GM23338 (cell line): ENCODE data around the gene PGPEP1. TPM values are rescaled to one million over a fixed set of nuclear protein-coding genes. Genes with fewer than 3 reads are reported as not detected.

Source experiments
- ATAC-seq: fragments of 200-7000 bp; cut with Tn5 transposase; 3 replicates; pipeline ENCODE4 v1.9.1; 2020
- DNase-seq: peaks from one replicate; pipeline ENCODE4 v3.0.0-alpha.2; 2015; ENCODE audit warnings: low spot score
- H2AFZ ChIP-seq: fragments of 200-600 bp; sonication (generic); 2 replicates; pipeline ENCODE4 v1.8.0; 2016; ENCODE audit warnings: antibody characterized with exemption, mild to moderate bottlenecking, moderate library complexity
- H3F3A ChIP-seq: fragments of 200-600 bp; sonication (generic); replicated peaks from 2 replicates; pipeline ENCODE4 v1.8.0; 2017; ENCODE audit warnings: antibody characterized with exemption, mixed run types, low read depth
- H3K27ac ChIP-seq: fragments of 200-600 bp; sonication (generic); 2 replicates; pipeline ENCODE4 v1.6.1; 2016; ENCODE audit warnings: low read depth
- H3K27me3 ChIP-seq: fragments of 200-600 bp; sonication (generic); 2 replicates; pipeline ENCODE4 v1.8.0; 2016; ENCODE audit warnings: mild to moderate bottlenecking, mixed run types, moderate library complexity; ENCODE audit not compliant: insufficient read depth
- H3K36me3 ChIP-seq: fragments of 200-600 bp; sonication (generic); 2 replicates; pipeline ENCODE4 v1.8.0; 2016; ENCODE audit warnings: mild to moderate bottlenecking; ENCODE audit not compliant: insufficient read depth
- H3K4me1 ChIP-seq: fragments of 200-600 bp; sonication (generic); 2 replicates; pipeline ENCODE4 v1.8.0; 2016; ENCODE audit warnings: mild to moderate bottlenecking, moderate library complexity; ENCODE audit not compliant: insufficient read depth
- H3K4me2 ChIP-seq: fragments of 200-600 bp; sonication (generic); 2 replicates; pipeline ENCODE4 v1.7.1; 2017; ENCODE audit warnings: mixed run types
- H3K4me3 ChIP-seq: fragments of 200-600 bp; sonication (generic); 2 replicates; pipeline ENCODE4 v1.6.1; 2016; ENCODE audit warnings: mixed run types
- H3K79me2 ChIP-seq: fragments of 200-600 bp; sonication (generic); replicated peaks from 2 replicates; pipeline ENCODE4 v1.8.0; 2017; ENCODE audit warnings: mild to moderate bottlenecking; ENCODE audit not compliant: insufficient read depth
- H3K9me2 ChIP-seq: fragments of 200-600 bp; sonication (generic); 2 replicates; pipeline ENCODE4 v1.8.0; 2017; ENCODE audit not compliant: insufficient read depth
- H4K20me1 ChIP-seq: fragments of 200-600 bp; sonication (generic); replicated peaks from 2 replicates; pipeline ENCODE4 v1.8.0; 2017; ENCODE audit warnings: mild to moderate bottlenecking; ENCODE audit not compliant: insufficient read depth
- H3K27ac Mint-ChIP-seq: 2 replicates; pipeline ENCODE4 v1.8.0; 2020; ENCODE audit warnings: inconsistent platforms, mild to moderate bottlenecking, moderate library complexity, mixed read lengths
- H3K27me3 Mint-ChIP-seq: 3 replicates; pipeline ENCODE4 v1.8.0; 2022; ENCODE audit warnings: low read depth, mild to moderate bottlenecking, moderate library complexity, mixed read lengths, inconsistent platforms; ENCODE audit not compliant: insufficient read depth, poor library complexity
- H3K36me3 Mint-ChIP-seq: 3 replicates; pipeline ENCODE4 v1.8.0; 2021; ENCODE audit warnings: low read depth, mild to moderate bottlenecking, inconsistent platforms, moderate library complexity, mixed read lengths
- H3K4me1 Mint-ChIP-seq: 3 replicates; pipeline ENCODE4 v1.8.0; 2020; ENCODE audit warnings: mild to moderate bottlenecking, inconsistent platforms, mixed read lengths
- H3K4me3 Mint-ChIP-seq: 3 replicates; pipeline ENCODE4 v1.8.0; 2021; ENCODE audit warnings: moderate library complexity, mild to moderate bottlenecking, inconsistent platforms, mixed read lengths
- H3K9me3 Mint-ChIP-seq: 3 replicates; pipeline ENCODE4 v1.8.0; 2020; ENCODE audit warnings: moderate library complexity, mild to moderate bottlenecking, inconsistent platforms, mixed read lengths
- ETS1 ChIP-seq: IDR thresholded peaks from 2 replicates; pipeline ENCODE4 v1.6.1; 2016; ENCODE audit warnings: antibody characterized with exemption
- polyA plus RNA-seq: library from polyadenylated mRNA; unstranded; fragments of >200 nt; fragmentation: Nextera tagmentation; extraction: Ambion mirVana; gene quantifications from 2 replicates; pipeline ENCODE4 v1.2.1, GENCODE V29; 2016
- total RNA-seq: library from RNA; depleted of rRNA; stranded (reverse); fragments of >200 nt; shearing (Covaris generic); gene quantifications from 2 replicates; pipeline ENCODE4 v1.2.3, GENCODE V29; 2014
- TF ChIP-seq, protein P1 (sequence below), 2 experiments: fragments of 200-600 bp in 1 of 2; sonication (generic) in 1 of 2; conservative IDR thresholded peaks; 2 replicates each; pipeline versions ENCODE4 v1.5.1 to v1.6.1; 2016 to 2017; ENCODE audit warnings: antibody characterized with exemption in 2 of 2, low read depth in 2 of 2, mild to moderate bottlenecking in 2 of 2, moderate library complexity in 1 of 2
- TF ChIP-seq, protein P2 (sequence below): fragments of 250-450 bp; sonication (Bioruptor Pico); IDR thresholded peaks from 2 replicates; pipeline ENCODE4 v1.5.0; 2020; ENCODE audit warnings: mild to moderate bottlenecking, moderate library complexity

The PGPEP1 gene
- total and polyA plus RNA-seq, 2 experiments from 2014 or later = 15.5 to 18.9 TPM

DNA sequence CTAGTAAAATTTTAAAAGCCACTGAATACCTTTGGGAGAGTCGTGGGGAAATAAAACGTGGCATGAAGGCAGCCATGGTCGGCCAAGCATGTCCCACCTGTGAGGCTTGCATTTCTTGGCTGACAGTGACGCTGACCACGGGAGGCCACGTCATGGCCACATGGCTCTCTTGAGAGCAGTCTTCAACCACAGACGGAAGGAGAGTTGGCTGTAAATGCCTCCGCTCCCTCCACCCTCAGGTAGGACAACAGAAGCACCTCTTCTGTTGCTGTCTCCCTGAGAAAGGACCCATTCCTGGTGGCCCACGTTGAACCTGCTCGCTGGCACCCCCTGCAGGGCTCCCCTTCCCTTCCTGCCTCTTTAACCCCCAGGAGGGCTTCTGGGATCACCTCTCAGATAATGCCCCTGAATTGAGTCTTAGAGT, 67.7 kb downstream of the PGPEP1 start:
- DNase-seq (peak; percentile 81), ATAC-seq (peak; percentile 71)
- no peaks in the 10 kb centered on the region for H3F3A ChIP-seq
- H3K4me3 Mint-ChIP-seq = no peak overlapping the region
- peaks cover 11% of the 10 kb centered on the region for H3K27me3 Mint-ChIP-seq
- TF ChIP-seq, protein P1, sequence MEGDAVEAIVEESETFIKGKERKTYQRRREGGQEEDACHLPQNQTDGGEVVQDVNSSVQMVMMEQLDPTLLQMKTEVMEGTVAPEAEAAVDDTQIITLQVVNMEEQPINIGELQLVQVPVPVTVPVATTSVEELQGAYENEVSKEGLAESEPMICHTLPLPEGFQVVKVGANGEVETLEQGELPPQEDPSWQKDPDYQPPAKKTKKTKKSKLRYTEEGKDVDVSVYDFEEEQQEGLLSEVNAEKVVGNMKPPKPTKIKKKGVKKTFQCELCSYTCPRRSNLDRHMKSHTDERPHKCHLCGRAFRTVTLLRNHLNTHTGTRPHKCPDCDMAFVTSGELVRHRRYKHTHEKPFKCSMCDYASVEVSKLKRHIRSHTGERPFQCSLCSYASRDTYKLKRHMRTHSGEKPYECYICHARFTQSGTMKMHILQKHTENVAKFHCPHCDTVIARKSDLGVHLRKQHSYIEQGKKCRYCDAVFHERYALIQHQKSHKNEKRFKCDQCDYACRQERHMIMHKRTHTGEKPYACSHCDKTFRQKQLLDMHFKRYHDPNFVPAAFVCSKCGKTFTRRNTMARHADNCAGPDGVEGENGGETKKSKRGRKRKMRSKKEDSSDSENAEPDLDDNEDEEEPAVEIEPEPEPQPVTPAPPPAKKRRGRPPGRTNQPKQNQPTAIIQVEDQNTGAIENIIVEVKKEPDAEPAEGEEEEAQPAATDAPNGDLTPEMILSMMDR (conservative IDR thresholded peaks at IDR 0.05; ENCODE audit: low read depth in 2 of 2) = peak; percentile 77 to 83
- TF ChIP-seq, protein P2, sequence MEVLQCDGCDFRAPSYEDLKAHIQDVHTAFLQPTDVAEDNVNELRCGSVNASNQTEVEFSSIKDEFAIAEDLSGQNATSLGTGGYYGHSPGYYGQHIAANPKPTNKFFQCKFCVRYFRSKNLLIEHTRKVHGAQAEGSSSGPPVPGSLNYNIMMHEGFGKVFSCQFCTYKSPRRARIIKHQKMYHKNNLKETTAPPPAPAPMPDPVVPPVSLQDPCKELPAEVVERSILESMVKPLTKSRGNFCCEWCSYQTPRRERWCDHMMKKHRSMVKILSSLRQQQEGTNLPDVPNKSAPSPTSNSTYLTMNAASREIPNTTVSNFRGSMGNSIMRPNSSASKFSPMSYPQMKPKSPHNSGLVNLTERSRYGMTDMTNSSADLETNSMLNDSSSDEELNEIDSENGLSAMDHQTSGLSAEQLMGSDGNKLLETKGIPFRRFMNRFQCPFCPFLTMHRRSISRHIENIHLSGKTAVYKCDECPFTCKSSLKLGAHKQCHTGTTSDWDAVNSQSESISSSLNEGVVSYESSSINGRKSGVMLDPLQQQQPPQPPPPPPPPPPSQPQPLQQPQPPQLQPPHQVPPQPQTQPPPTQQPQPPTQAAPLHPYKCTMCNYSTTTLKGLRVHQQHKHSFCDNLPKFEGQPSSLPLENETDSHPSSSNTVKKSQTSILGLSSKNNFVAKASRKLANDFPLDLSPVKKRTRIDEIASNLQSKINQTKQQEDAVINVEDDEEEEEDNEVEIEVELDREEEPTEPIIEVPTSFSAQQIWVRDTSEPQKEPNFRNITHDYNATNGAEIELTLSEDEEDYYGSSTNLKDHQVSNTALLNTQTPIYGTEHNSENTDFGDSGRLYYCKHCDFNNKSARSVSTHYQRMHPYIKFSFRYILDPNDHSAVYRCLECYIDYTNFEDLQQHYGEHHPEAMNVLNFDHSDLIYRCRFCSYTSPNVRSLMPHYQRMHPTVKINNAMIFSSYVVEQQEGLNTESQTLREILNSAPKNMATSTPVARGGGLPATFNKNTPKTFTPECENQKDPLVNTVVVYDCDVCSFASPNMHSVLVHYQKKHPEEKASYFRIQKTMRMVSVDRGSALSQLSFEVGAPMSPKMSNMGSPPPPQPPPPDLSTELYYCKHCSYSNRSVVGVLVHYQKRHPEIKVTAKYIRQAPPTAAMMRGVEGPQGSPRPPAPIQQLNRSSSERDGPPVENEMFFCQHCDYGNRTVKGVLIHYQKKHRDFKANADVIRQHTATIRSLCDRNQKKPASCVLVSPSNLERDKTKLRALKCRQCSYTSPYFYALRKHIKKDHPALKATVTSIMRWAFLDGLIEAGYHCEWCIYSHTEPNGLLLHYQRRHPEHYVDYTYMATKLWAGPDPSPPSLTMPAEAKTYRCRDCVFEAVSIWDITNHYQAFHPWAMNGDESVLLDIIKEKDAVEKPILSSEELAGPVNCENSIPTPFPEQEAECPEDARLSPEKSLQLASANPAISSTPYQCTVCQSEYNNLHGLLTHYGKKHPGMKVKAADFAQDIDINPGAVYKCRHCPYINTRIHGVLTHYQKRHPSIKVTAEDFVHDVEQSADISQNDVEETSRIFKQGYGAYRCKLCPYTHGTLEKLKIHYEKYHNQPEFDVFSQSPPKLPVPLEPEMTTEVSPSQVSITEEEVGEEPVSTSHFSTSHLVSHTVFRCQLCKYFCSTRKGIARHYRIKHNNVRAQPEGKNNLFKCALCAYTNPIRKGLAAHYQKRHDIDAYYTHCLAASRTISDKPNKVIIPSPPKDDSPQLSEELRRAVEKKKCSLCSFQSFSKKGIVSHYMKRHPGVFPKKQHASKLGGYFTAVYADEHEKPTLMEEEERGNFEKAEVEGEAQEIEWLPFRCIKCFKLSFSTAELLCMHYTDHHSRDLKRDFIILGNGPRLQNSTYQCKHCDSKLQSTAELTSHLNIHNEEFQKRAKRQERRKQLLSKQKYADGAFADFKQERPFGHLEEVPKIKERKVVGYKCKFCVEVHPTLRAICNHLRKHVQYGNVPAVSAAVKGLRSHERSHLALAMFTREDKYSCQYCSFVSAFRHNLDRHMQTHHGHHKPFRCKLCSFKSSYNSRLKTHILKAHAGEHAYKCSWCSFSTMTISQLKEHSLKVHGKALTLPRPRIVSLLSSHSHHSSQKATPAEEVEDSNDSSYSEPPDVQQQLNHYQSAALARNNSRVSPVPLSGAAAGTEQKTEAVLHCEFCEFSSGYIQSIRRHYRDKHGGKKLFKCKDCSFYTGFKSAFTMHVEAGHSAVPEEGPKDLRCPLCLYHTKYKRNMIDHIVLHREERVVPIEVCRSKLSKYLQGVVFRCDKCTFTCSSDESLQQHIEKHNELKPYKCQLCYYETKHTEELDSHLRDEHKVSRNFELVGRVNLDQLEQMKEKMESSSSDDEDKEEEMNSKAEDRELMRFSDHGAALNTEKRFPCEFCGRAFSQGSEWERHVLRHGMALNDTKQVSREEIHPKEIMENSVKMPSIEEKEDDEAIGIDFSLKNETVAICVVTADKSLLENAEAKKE = no peak
- peak overlapping the region; percentile 40; the same call in 1 of the 2 replicates for H2AFZ ChIP-seq
- no peak overlapping the region for H3K4me3 ChIP-seq
- peaks cover 6% of the 10 kb centered on the region for H3K4me1 Mint-ChIP-seq
- no peaks in the 10 kb centered on the region for H3K9me2 ChIP-seq
- H3K27ac ChIP-seq = no peak overlapping the region
- no peaks in the 10 kb centered on the region for H3K79me2 ChIP-seq
- no peaks in the 10 kb centered on the region for H3K36me3 Mint-ChIP-seq
- H3K4me1 ChIP-seq = no peaks in the 10 kb centered on the region
- no peak overlapping the region for H3K4me2 ChIP-seq
- no peaks in the 10 kb centered on the region for H4K20me1 ChIP-seq
- no peaks in the 10 kb centered on the region for H3K9me3 Mint-ChIP-seq
- no peaks in the 10 kb centered on the region for H3K27me3 ChIP-seq
- H3K36me3 ChIP-seq = no peaks in the 10 kb centered on the region
- H3K27ac Mint-ChIP-seq = no peak overlapping the region

GRCh38 chr19:18412610-18413239, 72.3 kb downstream of the PGPEP1 start:
- Mint-ChIP-seq H3K4me3 (no peak overlapping the region), H3K9me3 (no peaks in the 10 kb centered on the region), H3K36me3 (no peaks in the 10 kb centered on the region), H3K27me3 (peaks cover 28% of the 10 kb centered on the region), H3K4me1 (peaks cover 27% of the 10 kb centered on the region), H3K27ac (no peak overlapping the region)
- Histone ChIP-seq H3K27ac (no peak overlapping the region), H3F3A (peaks cover 13% of the 10 kb centered on the region), H3K4me3 (no peak overlapping the region), H3K4me2 (no peak overlapping the region), H3K9me2 (no peaks in the 10 kb centered on the region), H4K20me1 (no peaks in the 10 kb centered on the region), H3K27me3 (peaks cover 6% of the 10 kb centered on the region), H3K79me2 (no peaks in the 10 kb centered on the region), H3K36me3 (no peaks in the 10 kb centered on the region), H2AFZ (no peak overlapping the region), H3K4me1 (peaks cover 8% of the 10 kb centered on the region)
- ATAC-seq (no peak), DNase-seq (peak; percentile 30)
- TF ChIP-seq, protein P1 (conservative IDR thresholded peaks at IDR 0.05; ENCODE audit: low read depth in 2 of 2) = peak; percentile 5 to 38; a peak in 2 of 4 replicates
- TF ChIP-seq ETS1 = no peak
